ENCODE results near the gene AIFM3.
"Not testable (repeated sequence)": the region's sequence is repeated elsewhere in the genome, so short reads cannot be mapped to it uniquely, and the experiment has no call there.

Gene AIFM3

DNA sequence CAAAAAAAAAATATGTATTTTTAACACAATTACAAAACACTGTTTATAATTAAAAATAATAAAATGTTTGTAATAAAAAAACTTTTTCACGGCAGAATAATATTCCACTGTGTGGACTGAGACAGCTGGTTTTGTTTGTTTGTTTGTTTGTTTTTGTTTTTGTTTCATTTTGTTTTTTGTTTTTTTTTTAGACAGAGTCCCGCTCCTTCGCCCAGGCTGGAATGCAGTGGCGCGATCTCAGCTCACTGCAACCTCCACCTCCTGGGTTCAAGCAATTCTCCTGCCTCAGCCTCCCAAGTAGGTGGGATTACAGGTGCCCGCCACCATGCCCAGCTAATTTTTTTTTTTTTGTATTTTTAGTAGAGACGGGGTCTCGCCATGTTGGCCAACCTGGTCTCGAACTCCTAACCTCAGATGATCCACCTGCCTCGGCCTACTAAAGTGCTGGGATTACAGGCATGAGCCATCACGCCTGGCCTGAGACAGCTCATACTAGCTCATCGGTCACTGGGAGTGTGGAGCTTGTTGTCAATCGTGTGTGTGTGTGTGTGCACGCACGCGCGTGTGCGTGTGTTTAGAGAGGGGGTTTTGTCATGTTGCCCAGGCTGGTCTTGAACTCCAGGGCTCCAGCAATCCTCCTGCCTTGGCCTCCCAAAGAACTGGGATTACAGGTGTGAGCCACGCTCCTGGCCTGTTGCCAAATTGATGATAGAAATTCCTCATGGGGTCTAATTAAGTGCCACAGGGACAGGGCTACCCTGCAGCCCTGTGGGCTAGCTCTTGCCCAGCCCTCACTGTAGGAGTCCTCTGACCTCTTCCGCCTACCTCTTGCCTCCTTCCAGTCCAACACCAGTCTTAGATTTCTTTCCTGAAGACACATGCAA is 7.2 kb upstream of the AIFM3 start:
- no peak for DNase-seq

DNA sequence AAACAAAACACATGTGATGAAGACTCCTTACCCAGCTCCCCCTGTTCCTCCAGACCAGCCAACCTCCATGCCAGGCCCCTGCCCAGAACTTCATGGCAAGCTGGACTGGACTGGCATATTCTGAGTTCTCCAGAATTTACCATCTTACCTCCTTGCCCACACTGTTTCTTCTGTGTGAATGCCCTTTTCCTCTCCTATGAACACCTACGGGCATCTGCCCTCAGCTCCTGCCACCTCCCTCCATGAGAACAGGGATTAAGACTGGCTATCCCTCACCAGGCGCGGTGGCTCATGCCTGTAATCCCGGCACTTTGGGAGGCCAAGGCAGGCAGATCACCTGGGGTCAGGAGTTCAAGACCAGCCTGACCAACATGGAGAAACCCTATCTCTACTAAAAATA is 6.4 kb upstream of the AIFM3 start:
- DNase-seq, result no peak

DNA sequence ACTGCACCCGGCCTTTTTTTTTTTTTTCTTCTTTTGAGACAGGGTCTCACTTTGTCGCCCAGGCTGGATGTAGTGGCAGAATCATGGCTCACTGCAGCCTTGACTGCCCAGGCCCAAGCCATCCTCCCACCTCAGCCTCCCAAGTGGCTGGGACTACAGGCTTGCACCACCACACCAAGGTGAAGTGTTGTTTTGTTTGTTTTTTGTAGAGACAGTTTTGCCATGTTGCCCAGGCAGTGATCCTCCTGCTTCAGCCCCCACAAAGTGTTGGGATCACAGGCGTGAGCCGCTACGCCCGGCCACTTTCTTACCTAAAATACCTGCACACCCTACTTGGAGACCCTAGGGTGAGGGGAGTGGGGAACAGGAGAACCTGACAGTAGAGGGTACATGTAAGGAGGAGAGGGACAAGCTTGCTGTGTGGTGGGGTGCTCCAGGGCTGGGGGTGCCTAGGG is 4.5 kb upstream of the AIFM3 start:
- no peak for DNase-seq

DNA sequence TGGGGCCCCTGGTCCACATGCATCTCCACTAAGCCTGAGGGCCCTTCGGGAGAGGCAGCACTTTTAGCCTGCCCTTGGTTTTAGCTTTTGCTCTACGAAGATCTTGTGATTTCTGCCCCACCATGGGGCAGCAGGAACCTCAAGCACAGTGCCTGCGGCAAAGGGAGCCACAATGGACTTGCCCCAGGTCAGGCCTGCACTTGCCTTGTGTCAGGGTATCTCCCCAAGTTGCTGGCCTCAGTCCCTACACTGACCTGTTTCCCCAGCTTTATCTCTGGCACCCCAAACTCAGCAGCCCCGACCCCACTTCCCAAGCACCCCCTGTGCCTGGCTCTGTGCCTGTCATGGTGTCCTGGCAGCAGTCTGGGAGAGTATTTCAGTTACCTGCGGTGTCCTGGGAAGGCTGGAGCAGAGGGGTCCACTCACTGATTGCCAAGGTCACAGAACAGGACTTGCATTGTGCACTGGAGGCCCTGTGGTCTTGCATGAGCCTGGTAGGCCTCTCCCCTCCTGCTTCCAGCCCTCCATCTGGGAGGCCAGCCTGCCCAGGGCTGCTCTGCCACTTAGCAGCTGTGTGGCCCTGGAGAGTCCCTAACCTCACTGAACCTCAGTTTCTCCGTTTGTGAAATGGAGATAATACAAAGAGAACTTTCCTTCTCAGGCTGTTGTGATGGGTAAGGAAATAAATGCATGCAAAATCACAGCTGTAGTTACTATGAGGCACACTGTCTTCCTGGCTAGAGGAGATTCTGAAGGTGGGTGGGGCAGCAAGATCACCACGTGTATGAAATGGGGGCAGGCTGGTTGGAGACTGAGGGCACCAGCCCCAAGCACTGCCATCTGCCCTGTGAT is 3.6 kb upstream of the AIFM3 start:
- DNase-seq, result no peak

DNA sequence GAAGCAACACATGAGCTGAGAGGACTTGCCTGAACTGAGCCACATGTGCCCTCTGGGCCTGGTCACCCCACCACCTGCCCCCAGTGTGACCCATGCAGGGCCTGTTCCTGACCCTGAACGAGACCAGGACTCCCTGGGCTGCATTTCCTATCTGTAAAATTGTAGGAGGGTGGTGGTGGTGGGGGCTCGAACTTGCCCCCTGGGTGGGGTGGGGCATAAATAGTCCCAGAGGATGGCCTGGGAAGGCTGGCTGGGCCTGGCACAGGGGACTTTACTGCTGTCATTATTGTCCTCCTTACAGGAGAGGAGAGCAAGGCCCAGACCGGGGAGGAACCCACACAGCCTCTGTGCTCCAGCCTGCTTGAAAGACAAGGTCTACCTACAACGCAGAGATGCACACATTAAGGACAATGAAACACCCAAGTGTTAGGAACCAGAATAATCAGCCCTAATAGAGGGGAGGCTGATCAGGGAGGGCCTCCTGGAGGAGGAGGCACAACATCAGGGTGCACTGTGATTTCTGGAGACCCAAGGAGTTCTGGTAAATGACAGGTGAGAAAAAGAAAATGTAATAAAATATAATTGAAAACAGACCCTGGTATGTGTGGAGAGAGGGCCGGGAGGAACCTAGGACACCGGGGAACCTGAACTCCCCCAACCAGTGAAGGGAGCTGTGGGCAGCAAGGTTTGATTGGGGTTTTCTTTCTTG is 2.8 kb upstream of the AIFM3 start:
- no peak for DNase-seq

DNA sequence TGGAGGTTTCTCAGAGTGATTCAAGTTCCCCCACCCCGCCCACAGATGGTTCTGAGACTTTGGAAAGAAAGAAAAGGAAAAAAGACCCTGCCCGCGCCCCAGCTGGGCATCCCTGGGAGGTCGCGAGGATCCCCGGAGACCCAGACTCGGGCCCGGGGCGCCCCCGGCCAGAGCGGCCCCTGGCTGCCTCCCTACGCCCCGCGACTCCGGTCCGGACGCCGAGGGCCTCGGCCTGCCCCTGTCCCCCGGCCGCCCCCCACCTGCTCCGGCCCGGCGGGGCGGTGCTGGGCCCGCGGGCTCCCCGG is 2.3 kb upstream of the AIFM3 start:
- no peak for DNase-seq

DNA sequence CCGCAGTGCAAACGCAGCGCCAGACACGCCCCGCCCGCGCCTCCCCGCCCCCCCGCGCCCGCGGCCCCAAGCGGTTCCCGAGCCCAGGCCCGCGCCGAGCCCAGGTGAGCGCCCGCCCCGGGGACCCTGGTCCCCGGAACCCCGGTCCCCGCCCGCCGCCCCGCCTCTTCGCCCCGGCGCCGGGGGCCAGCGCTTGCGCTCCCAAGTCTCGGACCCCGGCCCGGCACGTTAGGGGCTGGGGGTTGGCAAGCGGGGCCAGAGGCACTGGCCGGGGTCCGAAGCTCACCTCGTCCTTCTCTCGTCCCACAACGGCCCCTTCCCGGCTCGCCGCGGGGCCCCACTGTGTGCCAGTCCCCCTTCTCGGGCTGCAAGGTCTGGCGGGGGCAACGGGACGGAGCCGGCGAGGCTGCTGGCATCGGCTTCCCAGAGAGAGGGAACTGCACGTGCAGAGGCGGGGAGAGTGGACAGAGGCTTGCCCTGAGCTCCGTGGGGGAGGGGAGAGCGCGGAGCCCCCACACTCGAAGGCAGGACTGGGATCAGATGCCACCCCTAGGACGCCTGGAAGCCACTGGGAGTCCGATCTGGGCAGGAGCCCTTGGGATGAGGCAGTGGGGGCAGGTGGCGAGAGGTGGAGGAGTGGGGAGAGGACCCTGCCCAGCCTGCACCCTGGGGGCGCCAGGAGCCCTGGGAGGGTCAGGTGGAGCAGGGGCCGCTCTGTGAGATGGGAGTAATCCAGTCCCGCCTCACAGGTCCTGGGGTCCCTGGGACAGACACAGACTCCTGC is 1.8 kb upstream of the AIFM3 start:
- no peak for DNase-seq

DNA sequence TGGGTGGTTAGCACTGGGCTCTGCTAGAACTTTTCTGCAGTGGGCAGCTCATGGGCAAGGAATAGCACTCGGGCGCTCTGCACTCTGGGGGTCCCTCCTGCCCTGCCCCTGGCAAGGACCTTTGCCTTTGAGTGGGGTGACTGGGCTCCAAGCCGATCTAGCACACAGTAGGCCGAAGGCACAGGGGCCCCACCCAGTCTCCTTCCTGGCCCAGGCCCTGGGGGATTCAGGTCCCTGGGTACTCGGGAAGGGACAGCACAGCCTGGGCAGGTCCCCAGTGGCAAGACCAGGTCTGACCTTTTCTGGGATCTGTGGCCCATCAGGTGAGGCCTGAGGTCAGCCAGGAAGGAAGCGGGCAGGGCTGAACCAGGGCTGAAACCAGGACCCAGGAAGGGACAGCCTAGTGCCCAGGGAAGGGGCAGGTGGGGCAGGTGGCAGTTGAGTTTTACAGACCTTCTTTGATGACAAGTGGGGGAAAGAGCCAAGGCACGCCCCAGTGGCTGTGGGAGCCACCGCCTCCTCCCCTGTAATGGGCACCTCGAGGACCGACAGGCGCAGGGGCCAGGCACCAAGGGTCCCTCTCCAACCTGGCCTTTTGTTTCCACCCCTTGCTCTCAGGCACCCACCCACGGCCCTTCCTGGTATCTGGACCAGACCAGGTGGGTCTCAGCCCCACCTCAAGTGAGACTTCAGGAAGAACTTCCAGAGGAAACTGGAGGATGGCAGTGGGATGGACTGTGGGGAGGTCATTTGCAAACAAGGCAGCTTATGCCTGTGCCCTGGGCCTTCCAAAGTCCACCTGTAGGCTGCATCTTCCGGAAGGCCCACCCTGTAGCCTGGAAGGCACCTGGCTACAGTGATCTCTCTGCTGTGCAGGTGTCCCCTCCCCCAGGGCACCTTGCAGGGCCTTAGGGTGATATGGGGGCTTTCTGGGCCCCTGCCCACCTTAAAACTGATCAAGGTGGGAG is 883 bp upstream of the AIFM3 start:
- no peak for DNase-seq

DNA sequence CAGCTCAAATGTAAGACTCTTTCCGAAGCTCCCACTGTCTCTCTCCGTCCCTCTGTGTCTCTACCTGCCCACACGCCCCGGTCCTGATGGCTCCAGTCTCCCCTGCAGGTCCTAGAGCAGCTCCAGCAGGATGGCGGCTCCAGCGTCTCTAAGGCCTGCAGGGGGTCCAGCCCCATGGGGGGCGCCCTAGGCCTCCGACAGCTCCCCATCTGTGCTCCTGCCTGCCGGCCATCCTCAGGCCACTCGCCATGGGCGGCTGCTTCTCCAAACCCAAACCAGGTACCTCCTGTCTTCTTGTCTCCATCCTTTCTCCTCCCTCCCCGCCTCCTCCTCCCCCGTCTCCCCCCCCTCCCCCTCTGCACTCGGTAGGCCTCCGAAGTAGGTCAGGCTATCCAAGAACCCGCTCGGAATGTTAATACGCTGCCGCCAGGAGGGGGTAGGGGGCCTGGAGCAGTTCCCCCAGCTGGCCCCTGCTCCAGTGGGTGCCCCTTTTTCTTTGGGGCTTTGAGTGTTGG is 699 bp downstream of the AIFM3 start:
- no peak for DNase-seq

DNA sequence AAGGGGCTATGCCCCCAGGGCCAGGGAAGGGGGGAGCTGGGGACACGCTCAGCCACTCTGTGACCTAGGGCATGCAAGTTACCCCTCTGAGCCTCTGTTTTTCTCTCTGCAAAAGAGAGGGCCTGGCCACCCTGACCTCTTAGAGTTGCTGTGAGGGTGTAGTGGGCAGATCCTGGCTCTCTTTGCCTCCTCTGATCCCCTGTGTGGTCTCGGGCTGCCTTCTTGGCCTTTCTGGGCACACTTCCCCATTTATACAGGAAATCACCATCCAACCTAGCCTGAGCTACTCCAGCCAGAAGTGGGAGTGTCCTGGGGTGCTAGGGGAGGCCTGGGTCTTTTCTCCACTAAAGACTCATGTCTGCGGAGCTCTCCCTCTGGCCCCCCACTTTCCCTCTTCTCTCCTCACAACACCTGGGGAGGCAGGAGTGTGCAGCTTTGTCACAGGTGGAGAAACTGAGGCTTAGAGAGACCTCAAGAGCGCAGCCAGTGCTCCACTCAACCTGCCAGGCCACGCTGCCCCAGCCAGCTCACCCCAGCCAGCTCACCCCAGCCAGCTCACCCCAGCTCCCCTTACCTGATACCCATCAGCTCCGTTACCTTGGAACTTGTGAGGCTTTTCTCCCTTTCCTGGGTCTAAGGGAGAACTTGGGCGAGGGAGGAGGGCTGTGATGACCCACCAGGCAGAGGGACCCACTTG is 1.4 kb downstream of the AIFM3 start:
- no peak for DNase-seq

DNA sequence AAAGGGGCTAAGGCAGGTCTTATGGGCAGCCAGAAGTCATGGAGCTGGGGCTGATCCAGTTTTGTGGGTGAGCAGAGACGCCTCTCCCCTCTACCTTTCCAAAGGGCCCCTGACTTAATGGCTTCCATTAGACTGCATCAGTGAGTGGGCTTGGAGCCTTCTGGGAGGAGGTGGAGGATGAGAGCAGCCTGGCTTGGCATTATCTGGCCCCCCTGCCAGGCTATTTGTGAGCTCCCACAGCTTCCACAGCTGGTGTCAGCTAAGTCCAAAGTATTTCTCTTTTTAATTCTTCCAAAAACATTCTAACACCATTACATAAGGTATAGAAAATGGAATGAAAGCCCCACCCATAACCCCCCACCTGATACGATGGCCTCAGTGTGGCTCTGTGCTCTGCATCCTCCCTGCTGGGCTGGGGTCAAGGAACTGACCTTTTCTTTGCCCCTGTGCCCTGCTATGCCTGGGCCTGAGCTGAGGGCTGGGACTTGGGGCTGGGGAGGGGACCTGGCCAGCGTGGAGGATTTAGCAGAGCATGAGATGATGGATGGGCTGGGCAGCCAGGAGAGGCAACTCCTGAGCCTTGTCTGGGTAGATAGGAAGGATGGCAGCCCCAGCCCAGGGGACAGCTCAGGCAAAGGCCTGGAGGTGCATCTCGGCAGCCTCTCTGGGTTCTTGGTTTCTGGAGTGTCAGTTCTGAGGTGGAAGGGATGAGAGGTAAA is 4.0 kb downstream of the AIFM3 start:
- no peak for DNase-seq

DNA sequence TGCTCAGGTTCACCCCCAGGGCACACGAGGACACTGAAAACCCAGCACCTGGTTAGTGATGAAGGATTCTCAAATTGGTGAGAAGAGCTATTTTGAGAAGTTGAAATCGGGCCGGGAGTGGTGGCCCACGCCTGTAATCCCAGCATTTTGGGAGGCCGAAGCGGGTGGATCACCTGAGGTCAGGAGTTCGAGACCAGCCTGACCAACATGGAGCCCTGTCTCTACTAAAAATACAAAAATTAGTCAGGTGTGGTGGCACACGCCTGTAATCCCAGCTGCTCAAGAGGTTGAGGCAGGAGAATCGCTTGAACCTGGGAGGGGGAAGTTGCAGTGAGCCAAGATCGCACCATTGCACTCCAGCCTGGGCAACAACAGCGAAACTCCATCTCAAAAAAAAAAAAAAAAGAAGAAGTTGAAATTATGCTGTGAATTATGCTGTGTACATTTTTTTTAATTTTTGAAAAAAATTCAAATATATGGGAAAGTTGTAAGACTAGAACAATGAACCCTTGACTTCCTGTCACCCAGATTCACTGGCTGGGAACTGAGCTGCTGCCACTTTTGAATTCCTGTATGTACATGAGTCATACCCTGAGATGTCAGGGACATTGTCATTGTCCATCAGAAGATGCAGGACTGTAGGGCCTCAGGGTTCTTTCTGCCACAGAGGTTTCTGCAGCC is 5.1 kb downstream of the AIFM3 start:
- not testable (repeated sequence) for DNase-seq

DNA sequence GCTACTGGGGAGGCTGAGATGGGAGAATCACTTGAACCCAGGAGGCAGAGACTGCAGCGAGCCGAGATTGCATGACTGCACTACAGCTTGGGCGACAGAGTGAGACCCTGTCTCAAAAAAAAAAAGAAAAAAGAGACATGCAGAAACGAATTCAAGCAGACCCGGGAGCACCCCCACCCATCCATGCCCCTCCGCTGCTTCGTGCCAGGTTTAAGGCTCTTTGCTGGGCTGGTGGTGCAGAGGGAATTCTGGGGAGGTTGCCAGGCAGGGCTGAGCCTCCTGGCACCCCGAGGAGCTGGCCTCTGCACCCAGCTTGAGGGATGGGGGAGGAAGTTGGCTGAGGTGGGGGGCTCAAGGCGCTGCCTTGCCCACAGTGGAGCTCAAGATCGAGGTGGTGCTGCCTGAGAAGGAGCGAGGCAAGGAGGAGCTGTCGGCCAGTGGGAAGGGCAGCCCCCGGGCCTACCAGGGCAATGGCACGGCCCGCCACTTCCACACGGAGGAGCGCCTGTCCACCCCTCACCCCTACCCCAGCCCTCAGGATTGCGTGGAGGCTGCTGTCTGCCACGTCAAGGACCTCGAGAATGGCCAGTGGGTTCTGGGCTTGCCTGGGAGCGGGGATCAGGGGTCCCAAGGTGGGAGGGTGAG is 6.0 kb downstream of the AIFM3 start:
- no peak for DNase-seq

DNA sequence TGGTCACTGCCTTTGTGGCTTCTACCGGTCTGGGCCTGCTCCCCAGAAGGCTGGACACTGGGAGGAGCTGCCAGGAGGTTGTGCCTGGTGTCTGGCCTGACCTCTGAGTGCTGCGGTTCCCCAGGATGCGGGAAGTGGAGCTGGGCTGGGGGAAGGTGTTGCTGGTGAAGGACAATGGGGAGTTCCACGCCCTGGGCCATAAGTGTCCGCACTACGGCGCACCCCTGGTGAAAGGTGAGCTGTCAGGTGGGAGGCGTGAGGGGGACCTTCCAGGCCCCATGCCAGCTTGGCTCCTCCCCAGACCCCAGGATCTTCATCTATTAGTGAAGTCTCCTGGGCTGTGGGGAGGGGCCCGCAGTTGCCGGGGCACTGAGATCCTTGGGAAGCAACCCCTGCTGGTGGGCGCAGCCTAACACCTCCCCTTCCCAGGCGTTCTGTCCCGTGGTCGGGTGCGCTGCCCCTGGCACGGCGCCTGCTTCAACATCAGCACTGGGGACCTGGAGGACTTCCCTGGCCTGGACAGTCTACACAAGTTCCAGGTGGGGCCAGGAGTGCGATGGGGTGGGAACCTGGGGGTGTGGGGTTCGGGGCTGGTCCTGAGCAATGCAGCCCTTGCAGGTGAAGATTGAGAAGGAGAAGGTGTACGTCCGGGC is 6.7 kb downstream of the AIFM3 start:
- no peak for DNase-seq

DNA sequence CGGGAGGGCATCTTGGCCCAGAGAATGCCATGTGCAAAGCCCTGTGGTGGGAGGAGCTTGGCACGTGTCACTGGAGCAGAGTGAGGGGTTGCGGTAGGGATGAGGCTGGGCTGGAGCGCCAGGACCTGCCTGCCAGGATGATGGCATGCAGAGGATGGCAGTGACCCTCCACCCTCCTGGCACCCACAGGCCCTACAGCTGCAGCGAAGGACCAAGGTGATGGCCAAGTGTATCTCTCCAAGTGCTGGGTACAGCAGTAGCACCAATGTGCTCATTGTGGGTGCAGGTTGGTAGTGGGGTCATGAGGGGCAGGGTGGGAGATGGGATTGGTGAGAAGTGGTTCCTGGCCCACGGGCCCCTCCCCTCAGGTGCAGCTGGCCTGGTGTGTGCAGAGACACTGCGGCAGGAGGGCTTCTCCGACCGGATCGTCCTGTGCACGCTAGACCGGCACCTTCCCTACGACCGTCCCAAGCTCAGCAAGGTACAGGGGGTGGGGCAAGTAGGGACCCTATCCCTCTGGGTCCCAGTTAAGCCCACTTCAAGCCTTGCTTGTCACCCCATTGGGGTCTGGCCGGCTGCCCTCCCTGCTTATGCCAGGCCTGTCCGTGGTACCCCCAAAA is 7.4 kb downstream of the AIFM3 start:
- DNase-seq, result no peak

DNA sequence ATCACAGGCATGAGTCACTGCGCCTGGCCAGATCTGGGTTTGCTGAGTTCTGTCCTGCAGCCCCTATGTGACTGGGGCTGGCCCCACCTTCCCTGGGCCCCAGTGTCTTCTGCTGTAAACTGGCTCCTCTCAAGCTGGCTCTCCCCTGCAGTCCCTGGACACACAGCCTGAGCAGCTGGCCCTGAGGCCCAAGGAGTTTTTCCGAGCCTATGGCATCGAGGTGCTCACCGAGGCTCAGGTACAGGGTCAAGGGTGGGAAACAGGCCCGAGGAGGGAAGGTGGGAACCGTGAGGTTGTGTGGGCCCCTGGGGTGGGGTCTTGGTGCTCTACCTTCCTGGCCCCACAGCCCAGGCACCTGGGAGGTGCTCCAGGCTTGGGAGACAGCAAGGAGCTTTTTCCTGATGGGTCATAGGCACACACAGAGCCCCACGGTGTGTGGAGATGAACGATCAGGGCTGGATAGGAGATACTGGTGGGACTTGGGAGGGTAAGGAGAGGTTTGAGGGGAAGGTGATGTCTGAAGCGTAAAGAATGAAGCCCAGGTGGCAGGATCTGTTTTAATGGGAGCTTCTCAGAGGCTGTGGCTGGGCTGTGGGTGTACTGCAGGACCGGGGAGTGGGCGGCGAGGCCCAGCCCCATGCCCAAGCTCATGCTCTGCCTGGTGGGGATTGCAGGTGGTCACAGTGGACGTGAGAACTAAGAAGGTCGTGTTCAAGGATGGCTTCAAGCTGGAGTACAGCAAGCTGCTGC is 8.7 kb downstream of the AIFM3 start:
- no peak for DNase-seq

DNA sequence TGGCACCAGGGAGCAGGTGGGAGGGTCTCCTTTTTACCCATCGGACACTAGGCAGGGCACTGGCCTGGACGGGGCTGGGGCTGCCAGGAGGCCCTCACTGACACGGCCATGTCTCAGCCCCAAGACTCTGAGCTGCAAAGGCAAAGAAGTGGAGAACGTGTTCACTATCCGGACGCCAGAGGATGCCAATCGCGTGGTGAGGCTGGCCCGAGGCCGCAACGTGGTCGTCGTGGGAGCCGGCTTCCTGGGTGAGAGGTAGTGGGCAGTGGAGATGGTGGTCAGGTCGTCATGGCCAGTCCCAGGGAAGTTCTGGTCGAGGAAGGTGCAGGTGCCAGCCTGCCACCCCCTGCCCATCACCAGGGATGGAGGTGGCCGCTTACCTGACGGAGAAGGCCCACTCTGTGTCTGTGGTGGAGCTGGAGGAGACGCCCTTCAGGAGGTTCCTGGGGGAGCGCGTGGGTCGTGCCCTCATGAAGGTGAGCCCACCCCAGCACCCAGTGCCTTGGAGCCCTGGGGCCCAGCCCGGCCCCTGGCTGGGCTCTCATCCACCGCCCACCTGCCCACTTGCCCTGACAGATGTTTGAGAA is 9.3 kb downstream of the AIFM3 start:
- DNase-seq, result no peak

Measured in NCI-H510A (cell line).